HFF-Myc (cell line): ENCODE measurements around the gene NUMB.

Source experiments
- DNase-seq: peaks from one replicate; pipeline ENCODE4 v3.0.0-alpha.2; 2011; ENCODE audit warnings: low read depth; ENCODE audit errors: extremely low read depth
- H3K4me3 ChIP-seq: replicated peaks from 2 replicates; pipeline ENCODE4 v1.5.1; 2011; ENCODE audit warnings: low read depth, mild to moderate bottlenecking, control low read depth, low read length
- CTCF ChIP-seq: IDR thresholded peaks from 2 replicates; pipeline ENCODE4 v1.5.1; 2012; ENCODE audit warnings: mild to moderate bottlenecking, low read depth, low read length, control low read depth; ENCODE audit errors: missing control alignments

Gene NUMB

DNA sequence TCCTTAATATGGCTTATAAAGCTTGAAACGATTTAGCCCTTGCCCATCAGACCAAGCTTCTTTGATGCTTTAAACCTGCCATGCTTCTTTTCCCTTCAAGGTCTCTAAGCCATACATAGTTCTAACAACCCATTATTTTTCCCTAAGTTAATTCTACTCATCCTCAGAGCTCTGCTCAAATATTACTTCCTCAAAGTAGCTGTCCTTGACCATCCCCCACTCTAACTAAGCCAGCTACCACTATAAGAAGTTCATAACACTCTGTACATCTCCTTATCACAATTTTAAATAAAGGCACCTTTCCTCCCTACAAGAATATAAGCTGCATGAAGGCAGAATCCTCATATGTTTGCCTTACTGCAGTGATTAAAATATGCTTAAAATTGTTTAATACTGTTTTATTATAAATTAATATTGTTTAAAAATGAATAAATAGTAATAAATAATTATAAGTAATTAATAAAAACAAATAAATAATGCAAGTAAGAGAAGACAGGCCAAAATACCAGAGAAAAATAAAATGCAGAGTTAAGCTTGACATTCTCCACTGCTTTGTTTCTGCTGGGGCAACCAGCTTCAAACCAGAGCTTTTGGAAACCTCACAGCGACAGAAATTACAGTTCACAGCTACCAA, 76.8 kb downstream of the NUMB start:
- DNase-seq, result no peak

GRCh38 chr14:73376585-73376984, 81.8 kb downstream of the NUMB start:
- DNase-seq, result no peak
- no peak for TF ChIP-seq CTCF
- H3K4me3 ChIP-seq, result no peak overlapping the region

More for the DNA sequence above, 76.8 kb downstream of the NUMB start:
- no peak overlapping the region for H3K4me3 ChIP-seq
- no peak for TF ChIP-seq CTCF

GRCh38 chr14:73375861-73376260, 82.5 kb downstream of the NUMB start:
- DNase-seq, result no peak
- H3K4me3 ChIP-seq, result no peak overlapping the region
- no peak for TF ChIP-seq CTCF

- H3K4me3 ChIP-seq, result no peak overlapping the region
- DNase-seq, result no peak
- no peak for TF ChIP-seq CTCF
Measured at GRCh38 chr14:73374218-73374617, 84.1 kb downstream of the NUMB start.

DNA sequence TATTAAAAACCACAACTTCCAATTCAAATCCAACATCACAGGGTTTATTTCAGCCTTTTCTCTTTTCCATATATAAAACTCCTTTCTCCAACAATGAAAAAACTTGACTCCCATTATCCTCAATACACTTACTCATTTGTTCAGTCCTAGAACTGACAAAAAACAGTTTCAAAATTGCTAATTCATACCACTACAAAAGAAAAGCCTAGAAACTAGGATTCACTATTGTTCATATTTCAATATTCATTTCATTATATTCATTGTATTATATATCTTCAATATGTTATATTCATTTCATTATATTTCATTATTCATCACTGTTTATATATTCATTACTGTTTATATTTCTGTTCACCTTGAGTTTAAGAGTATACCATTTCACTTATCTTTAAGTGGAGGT, 85.8 kb downstream of the NUMB start:
- no peak overlapping the region for H3K4me3 ChIP-seq
- TF ChIP-seq CTCF, result no peak
- no peak for DNase-seq

- no peak overlapping the region for H3K4me3 ChIP-seq
- no peak for DNase-seq
- TF ChIP-seq CTCF, result no peak
Measured at GRCh38 chr14:73370561-73370960, 87.8 kb downstream of the NUMB start.

DNA sequence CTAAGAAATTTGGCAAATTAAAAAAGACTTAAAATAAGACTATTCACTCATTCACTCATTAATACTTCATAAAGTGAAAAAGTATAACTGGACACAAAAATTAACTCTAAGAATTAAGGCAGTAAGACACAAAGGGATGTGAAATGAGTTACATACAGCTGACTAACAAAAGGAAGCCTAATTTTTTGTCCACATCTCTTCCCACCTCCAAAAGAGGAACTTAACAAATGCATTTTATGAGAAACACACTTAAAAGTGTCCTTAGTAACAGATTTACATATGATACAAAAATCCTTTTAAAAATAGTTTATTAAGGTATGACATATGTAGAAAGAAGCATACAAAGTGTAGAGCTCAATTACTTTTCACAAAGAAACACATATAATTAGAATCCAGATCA, 88.9 kb downstream of the NUMB start:
- no peak for TF ChIP-seq CTCF
- DNase-seq, result no peak
- H3K4me3 ChIP-seq, result no peak overlapping the region
